GM18858 (cell line): ENCODE measurements around the gene ANK2.
"Not testable (repeated sequence)": the region's sequence is repeated elsewhere in the genome, so short reads cannot be mapped to it uniquely, and the experiment has no call there.

Source experiments
- ATAC-seq: cut with Tn5 transposase; IDR thresholded peaks from one replicate; pipeline ENCODE4 v1.9.1; 2021; ENCODE audit not compliant: unreplicated experiment

The ANK2 gene

DNA sequence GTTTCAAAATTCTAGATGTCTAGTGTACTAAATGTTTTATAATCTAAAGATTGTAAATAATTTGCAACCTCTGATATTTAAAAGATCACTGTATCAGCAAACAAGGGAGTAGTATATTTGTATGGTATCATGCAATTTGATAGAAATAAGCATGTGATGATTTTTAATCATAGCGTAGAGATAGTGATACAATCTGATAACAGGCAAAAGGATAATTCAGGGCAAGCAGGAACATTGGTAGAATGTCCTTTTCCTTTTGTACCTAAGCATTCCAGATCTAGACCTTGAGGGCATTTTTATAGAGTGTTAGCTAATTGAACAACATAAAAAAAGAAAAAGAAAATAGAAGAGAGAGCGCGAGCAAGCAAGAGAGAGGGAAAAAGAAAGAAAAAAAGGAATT lies 1.4 kb downstream of the ANK2 start:
- no peak for ATAC-seq

GRCh38 chr4:113051361-113051760 lies 1.9 kb downstream of the ANK2 start:
- no peak for ATAC-seq

DNA sequence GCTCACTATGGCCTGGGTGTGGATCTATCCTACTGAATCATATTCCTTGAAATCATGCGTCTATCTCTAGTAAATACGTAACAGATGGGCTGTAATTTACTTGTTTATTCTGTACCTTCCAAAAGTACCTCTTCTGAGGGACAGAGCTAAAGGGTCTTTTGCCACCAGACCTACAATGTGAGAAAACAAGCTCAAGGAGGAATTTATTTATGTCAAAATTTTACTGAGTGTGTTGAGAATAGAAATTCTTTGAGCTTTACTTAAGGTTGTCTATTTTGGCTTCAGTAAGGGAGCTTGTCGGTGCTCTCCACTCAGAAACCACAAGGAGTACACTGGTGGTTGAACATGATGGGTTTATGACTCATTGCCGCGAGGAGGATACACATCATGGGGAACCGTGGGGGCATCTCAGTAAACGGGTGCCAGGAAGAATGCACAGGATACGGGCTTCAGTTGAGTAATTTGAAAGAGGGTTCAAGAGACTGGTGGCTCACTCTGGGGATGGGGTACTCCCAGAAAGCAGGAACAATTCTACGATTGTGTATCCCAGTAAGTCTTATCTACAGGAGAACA lies 3.0 kb downstream of the ANK2 start:
- peak; percentile 82 for ATAC-seq

- no peak for ATAC-seq
Observed at GRCh38 chr4:113053883-113054282, 4.4 kb downstream of the ANK2 start.

GRCh38 chr4:113056318-113056717 lies 6.9 kb downstream of the ANK2 start:
- ATAC-seq, result no peak

DNA sequence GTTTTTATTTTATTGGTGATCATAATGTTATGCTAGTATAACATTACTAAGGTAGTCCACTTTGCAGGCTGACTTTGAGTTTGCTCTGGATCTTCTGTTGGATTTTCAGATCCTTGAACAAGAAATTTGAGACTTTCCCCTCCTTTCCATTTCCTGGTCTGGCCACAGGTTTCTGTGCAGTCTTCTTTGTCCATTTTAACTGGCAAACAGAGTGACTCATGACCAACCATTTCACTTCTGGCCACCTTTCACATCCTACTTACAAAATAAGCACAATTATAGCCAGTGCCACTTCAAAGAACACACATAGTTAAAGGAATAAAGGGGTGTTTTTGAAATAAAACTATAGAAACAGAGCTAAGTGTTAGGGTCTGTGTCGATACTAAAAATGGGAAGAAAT lies 8.4 kb downstream of the ANK2 start:
- no peak for ATAC-seq

- no peak for ATAC-seq
Observed at GRCh38 chr4:113059449-113060182, 10.2 kb downstream of the ANK2 start.

DNA sequence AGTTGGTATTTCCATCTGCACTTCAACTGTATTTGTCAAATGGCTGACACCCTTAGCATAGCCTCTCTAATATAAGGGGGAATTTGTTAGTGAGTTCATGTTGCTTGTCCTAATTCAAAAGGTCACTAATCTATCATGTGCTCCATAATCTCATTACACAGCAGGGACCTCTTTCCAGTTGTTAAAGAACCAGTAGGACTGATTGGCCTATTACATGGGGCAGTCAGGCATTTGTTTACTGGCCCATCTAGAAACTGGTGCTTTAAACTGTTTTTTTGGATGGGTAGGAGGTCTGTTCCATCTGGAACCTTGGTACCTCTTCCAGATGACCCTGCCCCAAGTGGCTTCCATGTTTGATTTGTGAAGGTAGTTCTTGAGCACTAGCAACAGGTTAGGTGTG lies 11.4 kb downstream of the ANK2 start:
- no peak for ATAC-seq

DNA sequence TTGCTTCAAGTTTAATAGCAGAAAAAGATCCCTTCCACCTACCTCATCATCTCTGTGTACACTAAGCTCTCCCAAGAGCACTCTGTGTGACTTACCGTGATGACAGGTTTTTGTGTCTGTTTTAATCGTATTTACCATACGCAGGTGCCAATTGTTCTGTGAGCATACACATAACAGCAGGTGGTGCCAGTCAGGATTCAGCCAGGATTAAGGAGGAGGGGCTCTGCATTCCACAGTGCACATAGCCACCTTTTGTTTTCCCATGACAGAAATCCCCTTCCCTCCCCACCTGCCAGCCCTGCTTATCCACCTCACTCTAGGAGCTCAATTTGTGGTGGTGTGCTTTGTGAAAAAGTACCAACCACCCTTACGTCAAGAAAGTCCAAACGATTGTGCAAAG lies 14.8 kb downstream of the ANK2 start:
- no peak for ATAC-seq

DNA sequence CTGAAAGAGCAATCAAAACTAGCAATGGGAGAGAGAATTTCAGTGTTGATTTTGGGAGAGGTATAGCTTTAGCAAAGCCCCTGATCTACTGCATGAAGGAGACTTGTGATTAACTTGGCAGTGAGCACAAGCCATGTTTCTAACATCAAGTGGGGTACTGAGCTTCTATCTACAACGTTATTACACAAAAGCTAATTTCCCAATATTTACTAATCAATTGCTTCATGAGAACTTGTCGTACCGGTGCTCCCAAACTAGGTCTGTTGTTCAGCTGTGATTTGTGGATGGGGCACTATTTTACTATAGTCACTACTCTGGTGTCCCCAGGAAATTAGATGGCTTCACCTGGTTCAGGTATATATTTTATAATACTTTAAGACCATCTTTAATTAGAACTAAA lies 16.2 kb downstream of the ANK2 start:
- ATAC-seq, result no peak

DNA sequence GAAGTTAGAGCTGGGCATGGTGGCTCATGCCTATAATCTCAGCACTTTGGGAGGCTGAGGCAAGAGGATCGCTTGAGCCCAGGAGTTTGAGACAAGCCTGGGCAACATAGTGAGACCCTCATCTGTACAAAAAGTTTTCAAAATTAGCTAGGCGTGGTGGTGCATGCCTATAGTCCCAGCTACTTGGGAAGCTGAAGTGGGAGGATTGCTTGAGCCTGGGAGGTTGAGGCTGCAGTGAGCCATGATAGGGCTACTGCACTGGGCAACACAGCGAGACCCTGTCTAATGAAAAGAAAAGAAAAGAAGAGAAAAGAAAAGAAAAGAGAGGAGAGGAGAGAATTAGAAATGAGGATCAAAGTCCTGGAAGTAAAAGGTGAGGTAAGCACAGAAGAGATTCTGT lies 19.3 kb downstream of the ANK2 start:
- ATAC-seq, result not testable (repeated sequence)

GRCh38 chr4:113069212-113069892 lies 19.9 kb downstream of the ANK2 start:
- no peak for ATAC-seq

DNA sequence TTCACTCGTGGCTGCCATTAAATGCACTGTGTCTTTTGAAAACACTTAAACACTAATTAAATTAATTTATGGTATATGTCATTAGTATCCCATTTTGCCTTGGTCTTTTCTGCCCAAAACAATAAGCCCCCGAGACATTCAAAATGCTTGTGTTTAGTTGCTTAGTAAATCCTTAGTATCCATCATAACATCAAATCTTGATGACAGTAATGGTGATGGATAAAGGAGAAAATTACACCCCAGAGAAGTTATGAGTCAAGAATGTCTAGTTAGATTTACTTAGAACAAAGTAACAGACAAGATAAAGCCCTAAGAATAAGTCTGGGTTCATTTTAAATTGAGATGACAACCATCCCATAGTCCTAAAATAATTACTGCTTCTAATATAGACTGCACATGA lies 21.3 kb downstream of the ANK2 start:
- no peak for ATAC-seq

DNA sequence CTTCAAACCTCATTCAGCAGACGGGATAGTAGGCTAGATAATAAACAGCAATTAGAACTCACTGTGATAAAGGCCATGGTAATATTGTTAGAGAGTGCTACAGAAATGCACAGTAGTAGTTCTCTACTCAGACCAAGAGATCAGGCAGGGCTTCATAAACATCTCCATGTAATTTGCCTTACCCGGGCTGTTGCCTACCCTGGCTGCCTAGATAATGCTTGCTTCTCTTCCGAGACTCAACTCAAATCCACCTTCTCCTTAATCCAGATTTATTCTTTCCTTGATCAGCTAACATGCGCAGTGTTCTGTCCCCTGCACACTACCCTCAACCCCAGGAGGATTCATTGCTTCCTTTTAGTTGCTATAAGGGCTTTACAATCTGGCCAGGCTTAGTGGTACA lies 21.8 kb downstream of the ANK2 start:
- no peak for ATAC-seq

DNA sequence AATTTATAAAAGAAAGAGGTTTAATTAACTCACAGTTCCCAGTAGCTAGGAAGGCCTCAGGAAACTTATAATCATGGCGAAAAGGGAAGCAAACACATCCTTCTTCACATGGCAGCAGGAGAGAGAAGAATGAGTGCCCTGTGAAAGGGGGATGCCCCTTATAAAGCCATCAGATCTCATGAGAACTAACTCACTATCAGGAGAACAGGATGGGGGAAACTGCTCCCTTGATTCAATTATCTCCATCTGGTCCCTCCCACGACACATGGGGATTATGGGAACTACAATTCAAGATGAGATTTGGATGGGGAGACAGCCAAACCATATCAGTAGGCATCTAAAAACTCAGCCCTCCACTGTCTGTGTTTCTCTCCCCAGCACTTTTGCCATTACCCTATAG lies 22.4 kb downstream of the ANK2 start:
- no peak for ATAC-seq

GRCh38 chr4:113073451-113074005 lies 24.1 kb downstream of the ANK2 start:
- ATAC-seq, result no peak

GRCh38 chr4:113077575-113077974 lies 28.1 kb downstream of the ANK2 start:
- ATAC-seq, result no peak

- no peak for ATAC-seq
Observed at GRCh38 chr4:113078066-113078465, 28.6 kb downstream of the ANK2 start.

GRCh38 chr4:113080050-113080449 lies 30.6 kb downstream of the ANK2 start:
- ATAC-seq, result no peak

DNA sequence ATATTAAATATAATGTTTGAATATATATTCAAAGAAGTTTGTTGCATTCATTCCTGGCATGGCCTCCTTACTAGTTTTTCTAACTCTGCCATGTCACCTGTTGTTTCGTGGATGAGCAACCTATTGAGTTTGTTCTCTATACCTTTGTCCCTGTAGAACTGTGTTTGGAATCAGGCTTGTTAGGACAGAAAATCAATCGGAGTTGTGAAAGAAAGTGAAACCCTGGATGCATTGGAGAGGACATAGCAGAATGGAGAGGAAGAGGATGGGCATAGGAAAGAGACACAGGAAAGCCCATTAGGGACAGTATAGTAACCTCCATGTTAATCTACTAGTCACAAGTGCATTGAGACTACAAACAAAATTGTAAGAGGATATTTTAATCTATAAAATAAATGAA lies 31.2 kb downstream of the ANK2 start:
- ATAC-seq, result no peak

- ATAC-seq, result no peak
Observed at GRCh38 chr4:113083346-113083745, 33.9 kb downstream of the ANK2 start.

DNA sequence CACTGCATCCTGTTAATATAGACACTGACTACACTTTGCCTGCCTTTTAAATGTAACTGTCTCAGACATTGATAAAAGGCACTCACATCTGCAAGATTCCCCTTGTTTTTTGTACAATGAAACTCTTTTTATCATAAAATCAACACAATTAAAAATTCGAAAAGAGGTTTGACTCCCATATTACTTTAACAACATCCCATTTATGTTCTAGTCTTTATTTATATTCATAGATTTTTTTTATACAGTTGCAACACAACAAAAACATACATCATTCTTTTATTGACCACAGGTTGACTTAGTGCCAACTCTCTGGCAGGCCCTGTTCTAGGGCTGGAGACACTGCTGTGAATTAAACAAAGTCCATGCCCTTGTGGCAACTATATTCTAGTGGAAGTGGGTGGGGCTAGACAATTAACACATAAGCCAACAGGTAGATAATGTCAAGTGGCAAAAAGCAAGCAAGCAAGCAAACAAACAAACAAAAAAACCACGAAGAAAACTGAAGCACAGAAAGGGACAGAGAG lies 36.8 kb downstream of the ANK2 start:
- no peak for ATAC-seq
